ENCODE data around the gene CTF1. TPM values are rescaled to one million over a fixed set of nuclear protein-coding genes. Genes with fewer than 3 reads are reported as not detected.
"Not testable (repeated sequence)": the region's sequence is repeated elsewhere in the genome, so short reads cannot be mapped to it uniquely, and the experiment has no call there.

CTF1 gene
- total RNA-seq, 1 donor from 2014 or later, result 0.23 TPM

GRCh38 chr16:30874821-30875717, 21.3 kb upstream of the CTF1 start:
- H3K4me3 Mint-ChIP-seq, result peak overlapping the region; percentile 97
- no peaks in the 10 kb centered on the region for H3K27me3 Mint-ChIP-seq (ENCODE audit: insufficient read depth)
- H3K9me3 Mint-ChIP-seq, result no peaks in the 10 kb centered on the region
- H3K27ac Mint-ChIP-seq, result peak overlapping the region; percentile 94
- intact Hi-C loops (cut with micrococcal nuclease), result loop anchor here (1.0 to 2.0 kb wide), 7 partner anchors 19 to 177 kb away; partner anchors contain the start of genes BCL7C and PHKG2
- DNase-seq (ENCODE audit: low spot score), result peak; percentile 86
- H3K36me3 Mint-ChIP-seq (ENCODE audit: low read depth), result peaks cover 19% of the 10 kb centered on the region
- peaks cover 23% of the 10 kb centered on the region for H3K4me1 Mint-ChIP-seq (ENCODE audit: low read depth)

GRCh38 chr16:30875871-30876801, 20.3 kb upstream of the CTF1 start:
- DNase-seq (ENCODE audit: low spot score), result no peak
- Mint-ChIP-seq H3K27ac (peak overlapping the region; percentile 94), H3K36me3 (ENCODE audit: low read depth) (peaks cover 19% of the 10 kb centered on the region), H3K4me3 (peak overlapping the region; percentile 97), H3K9me3 (no peaks in the 10 kb centered on the region), H3K27me3 (ENCODE audit: insufficient read depth) (no peaks in the 10 kb centered on the region), H3K4me1 (ENCODE audit: low read depth) (peaks cover 23% of the 10 kb centered on the region)
- intact Hi-C loops (cut with micrococcal nuclease), result loop anchor here (1.0 to 2.0 kb wide), 8 partner anchors 18 to 198 kb away; partner anchors contain the start of genes BCL7C, PHKG2, ZNF646 and ZNF668

GRCh38 chr16:30876867-30877266, 19.5 kb upstream of the CTF1 start:
- intact Hi-C loops (cut with micrococcal nuclease), result loop anchor here (1.0 kb wide), 1 partner anchor 197 kb away; the partner anchor contains the start of genes ZNF646 and ZNF668

GRCh38 chr16:30882429-30883310, 13.7 kb upstream of the CTF1 start:
- no peak for DNase-seq (ENCODE audit: low spot score)
- H3K9me3 Mint-ChIP-seq, result no peaks in the 10 kb centered on the region
- peak overlapping the region; percentile 76 for H3K27ac Mint-ChIP-seq
- no peak overlapping the region for H3K4me3 Mint-ChIP-seq
- no peaks in the 10 kb centered on the region for H3K27me3 Mint-ChIP-seq (ENCODE audit: insufficient read depth)
- intact Hi-C loops (cut with micrococcal nuclease), result no loop called here
- peaks cover 20% of the 10 kb centered on the region for H3K36me3 Mint-ChIP-seq (ENCODE audit: low read depth)
- H3K4me1 Mint-ChIP-seq (ENCODE audit: low read depth), result peaks cover 32% of the 10 kb centered on the region

More at GRCh38 chr16:30876867-30877266, 19.5 kb upstream of the CTF1 start:
- peak overlapping the region; percentile 97 for H3K4me3 Mint-ChIP-seq
- DNase-seq (ENCODE audit: low spot score), result no peak
- H3K9me3 Mint-ChIP-seq, result no peaks in the 10 kb centered on the region
- no peaks in the 10 kb centered on the region for H3K27me3 Mint-ChIP-seq (ENCODE audit: insufficient read depth)
- H3K4me1 Mint-ChIP-seq (ENCODE audit: low read depth), result peaks cover 29% of the 10 kb centered on the region
- H3K36me3 Mint-ChIP-seq (ENCODE audit: low read depth), result peaks cover 19% of the 10 kb centered on the region
- H3K27ac Mint-ChIP-seq, result peak overlapping the region; percentile 94

GRCh38 chr16:30884760-30885159, 11.7 kb upstream of the CTF1 start:
- intact Hi-C loops (cut with micrococcal nuclease), result no loop called here
- Mint-ChIP-seq H3K36me3 (ENCODE audit: low read depth) (peaks cover 23% of the 10 kb centered on the region), H3K9me3 (no peaks in the 10 kb centered on the region), H3K27me3 (ENCODE audit: insufficient read depth) (no peaks in the 10 kb centered on the region), H3K4me3 (no peak overlapping the region), H3K4me1 (ENCODE audit: low read depth) (peaks cover 32% of the 10 kb centered on the region), H3K27ac (peak overlapping the region; percentile 3)
- DNase-seq (ENCODE audit: low spot score), result no peak

GRCh38 chr16:30885196-30885595, 11.2 kb upstream of the CTF1 start:
- no peaks in the 10 kb centered on the region for H3K9me3 Mint-ChIP-seq
- peak overlapping the region; percentile 3 for H3K27ac Mint-ChIP-seq
- peaks cover 25% of the 10 kb centered on the region for H3K36me3 Mint-ChIP-seq (ENCODE audit: low read depth)
- no peak overlapping the region for H3K4me3 Mint-ChIP-seq
- no peak for DNase-seq (ENCODE audit: low spot score)
- H3K27me3 Mint-ChIP-seq (ENCODE audit: insufficient read depth), result no peaks in the 10 kb centered on the region
- H3K4me1 Mint-ChIP-seq (ENCODE audit: low read depth), result peaks cover 32% of the 10 kb centered on the region
- intact Hi-C loops (cut with micrococcal nuclease), result no loop called here

- peaks cover 26% of the 10 kb centered on the region for H3K36me3 Mint-ChIP-seq (ENCODE audit: low read depth)
- peaks cover 32% of the 10 kb centered on the region for H3K4me1 Mint-ChIP-seq (ENCODE audit: low read depth)
- intact Hi-C loops (cut with micrococcal nuclease), result no loop called here
- no peaks in the 10 kb centered on the region for H3K9me3 Mint-ChIP-seq
- H3K4me3 Mint-ChIP-seq, result no peak overlapping the region
- H3K27me3 Mint-ChIP-seq (ENCODE audit: insufficient read depth), result no peaks in the 10 kb centered on the region
- DNase-seq (ENCODE audit: low spot score), result no peak
- no peak overlapping the region for H3K27ac Mint-ChIP-seq
These were observed 10.3 kb upstream of the CTF1 start for GRCh38 chr16:30886145-30886544.

GRCh38 chr16:30887927-30888326, 8.5 kb upstream of the CTF1 start:
- Mint-ChIP-seq H3K4me3 (no peak overlapping the region), H3K27ac (no peak overlapping the region), H3K9me3 (no peaks in the 10 kb centered on the region), H3K4me1 (ENCODE audit: low read depth) (peaks cover 22% of the 10 kb centered on the region), H3K27me3 (ENCODE audit: insufficient read depth) (no peaks in the 10 kb centered on the region), H3K36me3 (ENCODE audit: low read depth) (peaks cover 22% of the 10 kb centered on the region)
- intact Hi-C loops (cut with micrococcal nuclease), result no loop called here
- no peak for DNase-seq (ENCODE audit: low spot score)

GRCh38 chr16:30888856-30889499, 7.4 kb upstream of the CTF1 start:
- Mint-ChIP-seq H3K9me3 (no peaks in the 10 kb centered on the region), H3K27ac (no peak overlapping the region), H3K27me3 (ENCODE audit: insufficient read depth) (no peaks in the 10 kb centered on the region), H3K36me3 (ENCODE audit: low read depth) (peaks cover 21% of the 10 kb centered on the region), H3K4me3 (no peak overlapping the region), H3K4me1 (ENCODE audit: low read depth) (peaks cover 23% of the 10 kb centered on the region)
- intact Hi-C loops (cut with micrococcal nuclease), result no loop called here
- no peak for DNase-seq (ENCODE audit: low spot score)

- intact Hi-C loops (cut with micrococcal nuclease), result no loop called here
- peaks cover 27% of the 10 kb centered on the region for H3K4me1 Mint-ChIP-seq (ENCODE audit: low read depth)
- peaks cover 20% of the 10 kb centered on the region for H3K36me3 Mint-ChIP-seq (ENCODE audit: low read depth)
These were observed 6.7 kb upstream of the CTF1 start for GRCh38 chr16:30889721-30890120.

GRCh38 chr16:30891043-30891823, 5.2 kb upstream of the CTF1 start:
- peak overlapping the region; percentile 28 for H3K4me3 Mint-ChIP-seq
- peaks cover 16% of the 10 kb centered on the region for H3K36me3 Mint-ChIP-seq (ENCODE audit: low read depth)

More at GRCh38 chr16:30889721-30890120, 6.7 kb upstream of the CTF1 start:
- no peaks in the 10 kb centered on the region for H3K27me3 Mint-ChIP-seq (ENCODE audit: insufficient read depth)
- no peak for DNase-seq (ENCODE audit: low spot score)
- H3K4me3 Mint-ChIP-seq, result no peak overlapping the region
- no peak overlapping the region for H3K27ac Mint-ChIP-seq
- H3K9me3 Mint-ChIP-seq, result no peaks in the 10 kb centered on the region

More at GRCh38 chr16:30891043-30891823, 5.2 kb upstream of the CTF1 start:
- peaks cover 36% of the 10 kb centered on the region for H3K4me1 Mint-ChIP-seq (ENCODE audit: low read depth)
- DNase-seq (ENCODE audit: low spot score); H3K27me3 Mint-ChIP-seq (ENCODE audit: insufficient read depth); intact Hi-C loops (cut with micrococcal nuclease); H3K9me3 Mint-ChIP-seq; H3K27ac Mint-ChIP-seq: not testable (repeated sequence)

All from activated T-helper 1 cell treated with anti-CD3 and anti-CD28 coated beads, Interleukin-12 subunit alpha, Interleukin-12 subunit beta, Interleukin-2, Interleukin-4 antibody, amounts not matched to agents 30 ng/mL and 10 ng/mL and 1 ng/mL, durations not matched to agents 14 hours and 24 hours and 36 hours (primary cell).